ENCODE measurements around the gene ZNF317.

ZNF317 gene

DNA sequence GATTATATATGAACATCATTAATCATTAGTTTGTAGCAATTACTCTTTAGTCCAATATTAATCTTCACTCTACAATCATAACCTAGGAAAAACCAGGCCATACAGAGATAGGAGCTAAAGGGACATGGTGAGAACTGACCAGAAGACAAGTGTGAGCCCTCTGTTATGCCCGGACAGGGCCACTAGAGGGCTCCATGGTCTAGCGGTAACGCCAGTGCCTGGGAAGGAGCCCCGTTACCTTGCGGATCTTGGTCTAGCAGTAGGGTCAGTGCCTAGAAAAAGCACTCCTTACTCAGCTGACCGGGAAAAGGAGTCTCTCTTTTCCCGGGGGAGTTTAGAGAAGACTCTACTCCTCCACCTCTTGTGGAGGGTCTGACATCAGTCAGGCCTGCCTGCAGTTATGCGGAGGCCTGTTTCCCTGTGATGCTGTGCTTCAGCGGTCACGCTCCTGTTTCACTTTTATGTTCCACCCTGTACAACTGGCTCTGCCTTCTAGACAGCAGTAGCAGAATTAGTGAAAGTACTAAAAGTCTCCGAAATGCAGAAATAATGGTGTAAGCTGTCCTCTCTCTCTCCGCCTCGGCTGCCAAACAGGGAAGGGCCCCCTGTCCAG, 65.4 kb downstream of the ZNF317 start:
- TF ChIP-seq, protein P1, sequence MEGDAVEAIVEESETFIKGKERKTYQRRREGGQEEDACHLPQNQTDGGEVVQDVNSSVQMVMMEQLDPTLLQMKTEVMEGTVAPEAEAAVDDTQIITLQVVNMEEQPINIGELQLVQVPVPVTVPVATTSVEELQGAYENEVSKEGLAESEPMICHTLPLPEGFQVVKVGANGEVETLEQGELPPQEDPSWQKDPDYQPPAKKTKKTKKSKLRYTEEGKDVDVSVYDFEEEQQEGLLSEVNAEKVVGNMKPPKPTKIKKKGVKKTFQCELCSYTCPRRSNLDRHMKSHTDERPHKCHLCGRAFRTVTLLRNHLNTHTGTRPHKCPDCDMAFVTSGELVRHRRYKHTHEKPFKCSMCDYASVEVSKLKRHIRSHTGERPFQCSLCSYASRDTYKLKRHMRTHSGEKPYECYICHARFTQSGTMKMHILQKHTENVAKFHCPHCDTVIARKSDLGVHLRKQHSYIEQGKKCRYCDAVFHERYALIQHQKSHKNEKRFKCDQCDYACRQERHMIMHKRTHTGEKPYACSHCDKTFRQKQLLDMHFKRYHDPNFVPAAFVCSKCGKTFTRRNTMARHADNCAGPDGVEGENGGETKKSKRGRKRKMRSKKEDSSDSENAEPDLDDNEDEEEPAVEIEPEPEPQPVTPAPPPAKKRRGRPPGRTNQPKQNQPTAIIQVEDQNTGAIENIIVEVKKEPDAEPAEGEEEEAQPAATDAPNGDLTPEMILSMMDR (IDR thresholded peaks at IDR 0.05; ENCODE audit: insufficient read depth, missing control alignments), result peak; percentile 84
- FAIRE-seq (no peak), DNase-seq (ENCODE audit: insufficient read length, low spot score) (peak; percentile 25)
